T-cell (primary cell): ENCODE data around the gene TULP4. TPM values are rescaled to one million over a fixed set of nuclear protein-coding genes. Genes with fewer than 3 reads are reported as not detected.

Experiments used
- ATAC-seq, 4 experiments: fragments of 200-7000 bp in 3 of 4; fragments of 150-1000 bp in 1 of 4; cut with Tn5 transposase; replicated peaks in 1 of 4; 1 replicate in 3 of 4; 2 replicates in 1 of 4; pipeline ENCODE4 v1.10.0; 2021; ENCODE audit warnings: moderate library complexity in 3 of 4, mild to moderate bottlenecking in 2 of 4, moderate number of reproducible peaks in 1 of 4
- CTCF ChIA-PET, 2 donors: fragments of 300-600 bp; sonication (Branson Sonifier 250); formaldehyde crosslinking; loops; one replicate each; lab custom pipeline; 2022; ENCODE audit warnings: antibody characterized with exemption in 2 of 2; lab: Charles Lee
- POLR2A ChIA-PET, 2 donors: fragments of 300-600 bp; sonication (Branson Sonifier 250); formaldehyde crosslinking; loops; one replicate each; lab custom pipeline; 2022; ENCODE audit warnings: antibody characterized with exemption in 2 of 2; lab: Charles Lee
- DNase-seq, 35 experiments: peaks; one replicate each; pipeline versions ENCODE4 v3.0.0 to v3.0.0-alpha.2; 2013 to 2023
- H3K27ac ChIP-seq: one replicate; pipeline ENCODE4 v1.5.1; 2013; ENCODE audit warnings: low read length
- H3K27me3 ChIP-seq, 2 experiments: replicated peaks in 1 of 2; 1 replicate in 1 of 2; 2 replicates in 1 of 2; pipeline versions ENCODE4 v1.6.1 to v1.7.0; 2013; ENCODE audit warnings: low read length in 1 of 2, mixed read lengths in 1 of 2; ENCODE audit not compliant: control insufficient read depth in 2 of 2, insufficient read depth in 2 of 2; ENCODE audit errors: extremely low read depth in 1 of 2
- H3K36me3 ChIP-seq, 2 donors: 1 replicate in 1 of 2; 2 replicates in 1 of 2; pipeline versions ENCODE4 v1.6.1 to v1.7.0; 2013; ENCODE audit warnings: low read length in 1 of 2; ENCODE audit not compliant: control insufficient read depth in 2 of 2, insufficient read depth in 1 of 2; ENCODE audit errors: extremely low read depth in 1 of 2
- H3K4me1 ChIP-seq, 2 experiments: 1 replicate in 1 of 2; 2 replicates in 1 of 2; pipeline versions ENCODE4 v1.6.1 to v1.7.0; 2013; ENCODE audit warnings: low read length in 2 of 2, mixed read lengths in 1 of 2; ENCODE audit not compliant: insufficient read depth in 2 of 2, control insufficient read depth in 1 of 2; ENCODE audit errors: extremely low read depth in 1 of 2
- H3K4me3 ChIP-seq, 2 donors: 1 replicate in 1 of 2; 2 replicates in 1 of 2; pipeline versions ENCODE4 v1.5.1 to v1.7.0; 2013; ENCODE audit warnings: mild to moderate bottlenecking in 2 of 2, low read length in 1 of 2, moderate library complexity in 1 of 2; ENCODE audit not compliant: control insufficient read depth in 1 of 2; ENCODE audit errors: extremely low read depth in 1 of 2
- H3K9me3 ChIP-seq: 2 replicates; pipeline ENCODE4 v1.7.0; 2013
- H3K27ac Mint-ChIP-seq, 2 donors: one replicate each; pipeline ENCODE4 v1.8.0; 2020 to 2021; ENCODE audit warnings: mild to moderate bottlenecking in 2 of 2, mixed read lengths in 2 of 2
- H3K27me3 Mint-ChIP-seq, 2 donors: one replicate each; pipeline ENCODE4 v1.8.0; 2021 to 2022; ENCODE audit warnings: mixed read lengths in 2 of 2
- H3K36me3 Mint-ChIP-seq: one replicate; pipeline ENCODE4 v1.8.0; 2021; ENCODE audit warnings: mixed read lengths
- H3K4me1 Mint-ChIP-seq, 3 donors: one replicate each; pipeline ENCODE4 v1.8.0; 2020 to 2022; ENCODE audit warnings: mixed read lengths in 3 of 3, mild to moderate bottlenecking in 1 of 3
- H3K4me3 Mint-ChIP-seq, 3 donors: one replicate each; pipeline ENCODE4 v1.8.0; 2020 to 2022; ENCODE audit warnings: mild to moderate bottlenecking in 3 of 3, mixed read lengths in 3 of 3, moderate library complexity in 3 of 3
- H3K9me3 Mint-ChIP-seq, 3 donors: one replicate each; pipeline ENCODE4 v1.8.0; 2020 to 2022; ENCODE audit warnings: mixed read lengths in 3 of 3
- WGBS: methylation state at CpG from one replicate; pipeline ENCODE4 v1.1.5; 2013; ENCODE audit warnings: missing lambda C conversion rate; ENCODE audit not compliant: insufficient coverage; 5-methylcytosine and 5-hydroxymethylcytosine counted together
- total RNA-seq, 35 experiments: library from RNA in 6 of 35; stranded (reverse) in 6 of 35; fragments of 120-200 nt in 1 of 35; gene quantifications; one replicate each; pipeline versions ENCODE4 v1.2.1 to v1.2.4 and lab custom pipeline; 2013 to 2026

TULP4 gene
- total RNA-seq, 5 donors from 2014 or later (not counting 1 experiment from before 2014, with no cell fraction given): 62.9 to 85.1 (median 76.1) TPM

- Histone ChIP-seq H3K4me3 (no peak overlapping the region), H3K27me3 (no peaks in the 10 kb centered on the region), H3K9me3 (no peaks in the 10 kb centered on the region), H3K4me1 (no peaks in the 10 kb centered on the region), H3K36me3 (no peaks in the 10 kb centered on the region), H3K27ac (no peak overlapping the region)
- DNase-seq (no peak), ATAC-seq (no peak)
- peaks cover 13 to 21% (median 14%) of the 10 kb centered on the region in 3 donors for H3K4me1 Mint-ChIP-seq
- no CpG with 5 or more reads among the region's 2 CpGs for WGBS
- H3K9me3 Mint-ChIP-seq: no peaks in the 10 kb centered on the region
- H3K4me3 Mint-ChIP-seq: no peak overlapping the region
- H3K27ac Mint-ChIP-seq: no peak overlapping the region
- ChIA-PET CTCF (no interaction called here), POLR2A (no interaction called here)
- no peaks in the 10 kb centered on the region for H3K27me3 Mint-ChIP-seq
- peaks cover 13% of the 10 kb centered on the region for H3K36me3 Mint-ChIP-seq
Measured at GRCh38 chr6:158406736-158407135, 94.5 kb downstream of the TULP4 start.

DNA sequence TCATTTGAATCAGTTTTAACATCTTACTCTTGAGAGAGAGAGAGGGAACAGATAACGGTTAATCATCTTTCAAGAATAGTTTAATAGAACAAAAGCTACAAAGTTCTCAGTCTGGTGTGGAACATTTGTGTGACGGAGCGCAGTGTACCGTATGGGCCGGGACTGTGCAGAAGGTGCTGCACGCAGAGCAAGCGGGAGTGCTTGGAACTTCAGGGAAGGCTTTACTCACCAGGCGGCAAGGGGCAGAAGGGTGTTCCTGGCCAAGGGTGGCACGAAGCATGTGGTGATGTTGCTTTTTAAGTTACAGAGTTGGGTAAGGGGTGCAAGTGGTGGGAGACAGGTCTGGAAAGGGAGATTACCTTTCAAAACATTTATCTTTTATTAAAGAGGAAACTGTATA, 95.7 kb downstream of the TULP4 start:
- Histone ChIP-seq H3K9me3 (no peaks in the 10 kb centered on the region), H3K36me3 (no peaks in the 10 kb centered on the region), H3K27ac (no peak overlapping the region), H3K4me3 (no peak overlapping the region), H3K27me3 (no peaks in the 10 kb centered on the region), H3K4me1 (no peaks in the 10 kb centered on the region)
- ChIA-PET POLR2A (interaction anchor here in 1 of 2 donors (0.6 kb wide), 1 partner anchor 739 kb away, joined by 3 read pairs; no protein-coding TSS in a partner anchor), CTCF (interaction anchor here in 1 of 2 donors (1.2 kb wide), 1 partner anchor 21 kb away, joined by 3 read pairs; no protein-coding TSS in a partner anchor)
- Mint-ChIP-seq H3K27me3 (no peaks in the 10 kb centered on the region), H3K4me3 (no peak overlapping the region), H3K36me3 (peaks cover 17% of the 10 kb centered on the region), H3K9me3 (no peaks in the 10 kb centered on the region), H3K27ac (no peak overlapping the region), H3K4me1 (peaks cover 13 to 21% (median 14%) of the 10 kb centered on the region in 3 donors)
- DNase-seq: no peak
- no peak for ATAC-seq
- WGBS: 98% methylated on average over 6 of the region's 9 CpGs

DNA sequence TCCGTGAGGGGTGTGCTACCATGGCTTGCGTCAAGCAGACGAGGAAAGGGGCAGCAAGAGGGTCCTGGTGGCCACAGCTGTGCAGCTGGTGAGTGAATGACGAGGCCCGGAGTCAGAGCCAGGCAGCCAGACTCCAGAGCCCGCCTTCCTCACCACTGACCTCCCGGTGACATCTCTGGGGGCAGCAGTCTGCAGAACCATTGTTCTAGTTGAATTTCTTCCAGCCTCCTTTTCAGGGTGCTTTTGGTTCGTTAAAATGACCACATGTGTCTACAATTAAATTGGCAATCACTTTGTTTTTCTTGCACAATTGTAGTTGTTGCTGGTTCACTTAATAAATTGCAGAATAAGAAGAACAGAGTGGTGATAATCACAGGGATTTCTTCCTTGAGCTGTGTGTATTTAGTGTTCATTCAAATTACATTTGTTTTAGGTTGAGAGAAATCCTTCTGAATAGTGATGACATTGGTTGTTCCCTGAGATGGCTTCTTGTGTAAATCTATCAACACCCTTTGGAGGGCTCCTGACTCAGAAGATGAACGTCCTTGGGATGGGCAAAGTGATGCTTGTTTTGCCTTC, 96.4 kb downstream of the TULP4 start:
- Mint-ChIP-seq H3K4me3 (no peak overlapping the region), H3K36me3 (peaks cover 22% of the 10 kb centered on the region), H3K27ac (no peak overlapping the region), H3K4me1 (peaks cover 13 to 21% (median 14%) of the 10 kb centered on the region in 3 donors), H3K27me3 (no peaks in the 10 kb centered on the region), H3K9me3 (no peaks in the 10 kb centered on the region)
- Histone ChIP-seq H3K9me3 (no peaks in the 10 kb centered on the region), H3K36me3 (peaks cover 0 to 3% of the 10 kb centered on the region in 2 donors), H3K4me3 (no peak overlapping the region), H3K27me3 (no peaks in the 10 kb centered on the region), H3K27ac (no peak overlapping the region), H3K4me1 (no peaks in the 10 kb centered on the region)
- DNase-seq: no peak
- ChIA-PET CTCF (interaction anchor here in 1 of 2 donors (1.2 kb wide), 1 partner anchor 22 kb away, joined by 3 read pairs; no protein-coding TSS in a partner anchor), POLR2A (interaction anchor here (0.5 to 0.6 kb wide), 3 partner anchors 25 to 739 kb away, joined by 3 read pairs; no protein-coding TSS in a partner anchor)
- no peak for ATAC-seq
- WGBS: 92% methylated on average over 5 of the region's 9 CpGs

DNA sequence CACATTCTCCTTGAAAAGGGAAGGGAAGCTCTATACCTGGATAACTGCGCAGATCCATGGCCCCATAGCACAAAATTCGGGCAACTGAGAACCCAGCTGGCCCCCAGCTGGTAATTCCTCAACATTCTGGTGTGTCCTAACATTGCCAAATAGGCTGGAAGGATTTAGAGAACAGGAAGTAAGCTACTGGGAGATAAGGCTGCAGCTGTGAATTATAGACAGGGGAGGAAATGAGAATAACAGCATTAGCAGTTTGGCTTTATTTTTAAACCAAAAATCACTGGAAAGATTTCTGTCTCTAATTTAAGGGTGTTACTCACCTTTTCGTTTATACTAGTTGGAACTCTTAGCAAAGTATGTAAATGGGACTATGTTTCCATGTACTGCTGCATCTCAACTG, 97.2 kb downstream of the TULP4 start:
- DNase-seq: no peak
- Mint-ChIP-seq H3K27me3 (no peaks in the 10 kb centered on the region), H3K9me3 (no peaks in the 10 kb centered on the region), H3K4me3 (no peak overlapping the region), H3K4me1 (peaks cover 13 to 21% (median 14%) of the 10 kb centered on the region in 3 donors), H3K27ac (no peak overlapping the region), H3K36me3 (peaks cover 26% of the 10 kb centered on the region)
- Histone ChIP-seq H3K27me3 (no peaks in the 10 kb centered on the region), H3K27ac (no peak overlapping the region), H3K36me3 (peaks cover 0 to 8% of the 10 kb centered on the region in 2 donors), H3K4me3 (no peak overlapping the region), H3K4me1 (no peaks in the 10 kb centered on the region), H3K9me3 (no peaks in the 10 kb centered on the region)
- POLR2A ChIA-PET: interaction anchor here in 1 of 2 donors (0.5 to 0.6 kb wide), 2 partner anchors 26 to 84 kb away, joined by 3 read pairs; no protein-coding TSS in a partner anchor
- CTCF ChIA-PET: no interaction called here
- no peak for ATAC-seq
- 92% methylated on average over 2 of the region's 3 CpGs for WGBS

GRCh38 chr6:158410784-158411183, 98.5 kb downstream of the TULP4 start:
- Mint-ChIP-seq H3K27ac (no peak overlapping the region), H3K27me3 (no peaks in the 10 kb centered on the region), H3K36me3 (peaks cover 29% of the 10 kb centered on the region), H3K9me3 (no peaks in the 10 kb centered on the region), H3K4me3 (no peak overlapping the region), H3K4me1 (peaks cover 13 to 15% (median 14%) of the 10 kb centered on the region in 3 donors)
- H3K9me3 ChIP-seq: no peaks in the 10 kb centered on the region
- no peak for DNase-seq
- ChIA-PET POLR2A (interaction anchor here in 1 of 2 donors (0.8 kb wide), 1 partner anchor 1063 kb away, joined by 4 read pairs; no protein-coding TSS in a partner anchor), CTCF (interaction anchor here in 1 of 2 donors (0.6 kb wide), 1 partner anchor 190 kb away, joined by 5 read pairs; no protein-coding TSS in a partner anchor)
- WGBS: 100% methylated on average over 2 of the region's 8 CpGs
- H3K4me3 ChIP-seq: no peak overlapping the region
- H3K36me3 ChIP-seq: peaks cover 0 to 14% of the 10 kb centered on the region in 2 donors
- ATAC-seq: no peak
- H3K27me3 ChIP-seq: no peaks in the 10 kb centered on the region
- H3K27ac ChIP-seq: no peak overlapping the region
- H3K4me1 ChIP-seq: no peaks in the 10 kb centered on the region

DNA sequence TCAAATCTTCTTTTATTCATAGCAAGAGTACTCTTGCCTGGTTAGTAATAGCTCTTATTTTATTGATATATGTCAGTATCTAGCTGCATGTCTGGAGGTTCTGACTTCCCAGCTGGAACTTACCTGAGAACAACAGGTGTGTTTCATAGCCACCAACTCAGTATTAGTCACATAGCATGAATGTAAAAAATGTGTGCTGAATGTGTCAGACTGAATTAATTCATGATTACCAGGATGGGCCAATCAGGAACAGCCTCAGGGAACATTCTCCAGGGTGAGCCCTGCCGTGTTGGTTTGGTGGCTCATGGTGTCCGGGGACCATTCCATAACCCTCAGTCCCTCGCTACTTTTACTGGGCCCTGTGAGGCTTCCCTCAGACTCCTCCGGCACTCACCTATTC, 99.7 kb downstream of the TULP4 start:
- no peak overlapping the region for H3K4me3 Mint-ChIP-seq
- H3K4me1 ChIP-seq: no peaks in the 10 kb centered on the region
- ATAC-seq: no peak
- no peaks in the 10 kb centered on the region for H3K9me3 ChIP-seq
- H3K27me3 Mint-ChIP-seq: no peaks in the 10 kb centered on the region
- peaks cover 9 to 14% (median 13%) of the 10 kb centered on the region in 3 donors for H3K4me1 Mint-ChIP-seq
- CTCF ChIA-PET: no interaction called here
- no peaks in the 10 kb centered on the region for H3K9me3 Mint-ChIP-seq
- POLR2A ChIA-PET: no interaction called here
- 90% methylated on average over 2 of the region's 4 CpGs for WGBS
- no peak overlapping the region for H3K27ac Mint-ChIP-seq
- H3K27ac ChIP-seq: no peak overlapping the region
- H3K36me3 ChIP-seq: peaks cover 0 to 17% of the 10 kb centered on the region in 2 donors
- no peak overlapping the region for H3K4me3 ChIP-seq
- DNase-seq: no peak
- H3K36me3 Mint-ChIP-seq: peaks cover 35% of the 10 kb centered on the region
- no peaks in the 10 kb centered on the region for H3K27me3 ChIP-seq
